HG02973 (cell line): ENCODE measurements around the gene CCDC149.

Source experiments
- ATAC-seq: cut with Tn5 transposase; IDR thresholded peaks from one replicate; pipeline ENCODE4 v1.9.1; 2021; ENCODE audit warnings: moderate library complexity; ENCODE audit not compliant: unreplicated experiment

Gene CCDC149

GRCh38 chr4:24805566-24805965 lies 107.3 kb downstream of the CCDC149 start:
- ATAC-seq, result no peak

- ATAC-seq, result no peak
Observed at GRCh38 chr4:24805067-24805466, 107.8 kb downstream of the CCDC149 start.

GRCh38 chr4:24802648-24803047 lies 110.2 kb downstream of the CCDC149 start:
- no peak for ATAC-seq

- no peak for ATAC-seq
Observed at GRCh38 chr4:24801136-24801855, 111.5 kb downstream of the CCDC149 start.

- ATAC-seq, result no peak
Observed at GRCh38 chr4:24800325-24800895, 112.4 kb downstream of the CCDC149 start.

- no peak for ATAC-seq
Observed at GRCh38 chr4:24799544-24800324, 113.1 kb downstream of the CCDC149 start.

- ATAC-seq, result no peak
Observed at GRCh38 chr4:24799196-24799543, 113.7 kb downstream of the CCDC149 start.

GRCh38 chr4:24798036-24798610 lies 114.7 kb downstream of the CCDC149 start:
- ATAC-seq, result no peak

GRCh38 chr4:24796620-24797019 lies 116.2 kb downstream of the CCDC149 start:
- no peak for ATAC-seq

- no peak for ATAC-seq
Observed at GRCh38 chr4:24795666-24796381, 117.0 kb downstream of the CCDC149 start.

GRCh38 chr4:24794916-24795665 lies 117.8 kb downstream of the CCDC149 start, which contains the start of gene SOD3:
TSS of gene SOD3 (plus strand) at chr4:24795573. CDS start at chr4:24799522, 3,949 bp downstream.
- ATAC-seq, result no peak

- no peak for ATAC-seq
Observed at GRCh38 chr4:24794480-24794879, 118.4 kb downstream of the CCDC149 start.

- no peak for ATAC-seq
Observed at GRCh38 chr4:24794051-24794450, 118.8 kb downstream of the CCDC149 start.

- ATAC-seq, result no peak
Observed at GRCh38 chr4:24793219-24794005, 119.4 kb downstream of the CCDC149 start.

GRCh38 chr4:24792552-24792951 lies 120.3 kb downstream of the CCDC149 start:
- no peak for ATAC-seq

- no peak for ATAC-seq
Observed at GRCh38 chr4:24791043-24791442, 121.8 kb downstream of the CCDC149 start.

GRCh38 chr4:24783506-24783905 lies 129.3 kb downstream of the CCDC149 start:
- ATAC-seq, result no peak

- no peak for ATAC-seq
Observed at GRCh38 chr4:24781999-24782745, 130.7 kb downstream of the CCDC149 start.
